Measurements from ENCODE around the gene KEAP1.

- TF ChIP-seq CTCF (IDR thresholded peaks at IDR 0.05) (no peak), EP300 (IDR thresholded peaks at IDR 0.05) (no peak), POLR2A (IDR thresholded peaks at IDR 0.05) (no peak), POLR2AphosphoS5 (IDR thresholded peaks at IDR 0.05) (no peak)
Measured at GRCh38 chr19:10508707-10509106, 5.6 kb upstream of the KEAP1 start.
